ENCODE results near the gene MAFG.

- TF ChIP-seq POLR2A (IDR thresholded peaks at IDR 0.05; ENCODE audit: low read length) (no peak), GATA1 (IDR thresholded peaks at IDR 0.05; ENCODE audit: low read depth, low read length) (no peak)
Measured at GRCh38 chr17:81934850-81935708, 7.5 kb upstream of the MAFG start.

Data from erythroblast (primary cell).